Large intestine (tissue), 1 donor: ENCODE data around the gene AGPS. TPM values are rescaled to one million over a fixed set of nuclear protein-coding genes. Genes with fewer than 3 reads are reported as not detected.

ENCODE experiments used
- polyA plus RNA-seq: library from polyadenylated mRNA; unstranded; fragments of 120-200 nt; gene quantifications from one replicate; pipeline ENCODE4 v1.2.1, GENCODE V29; 2013

The AGPS gene
- polyA plus RNA-seq, 1 donor = 24.2 TPM

Other genes starting within 250 kb of the AGPS start
- 304 TPM for gene HNRNPA3, start 180.0 kb upstream of the AGPS start, polyA plus RNA-seq
- 86.4 TPM for gene NFE2L2, start 128.0 kb upstream of the AGPS start, polyA plus RNA-seq